NCI-H510A treated with DMSO at 0.1 percent for 48 hours (cell line): ENCODE data around the gene MPPE1.
A peak's percentile ranks its signal among the peaks of the same experiment; 100 is the strongest.
"Not testable (repeated sequence)": the region's sequence is repeated elsewhere in the genome, so short reads cannot be mapped to it uniquely, and the experiment has no call there.

Experiments
- DNase-seq: peaks from one replicate; lab custom pipeline; 2025; lab: John Stamatoyannopoulos, UW

MPPE1 gene

DNA sequence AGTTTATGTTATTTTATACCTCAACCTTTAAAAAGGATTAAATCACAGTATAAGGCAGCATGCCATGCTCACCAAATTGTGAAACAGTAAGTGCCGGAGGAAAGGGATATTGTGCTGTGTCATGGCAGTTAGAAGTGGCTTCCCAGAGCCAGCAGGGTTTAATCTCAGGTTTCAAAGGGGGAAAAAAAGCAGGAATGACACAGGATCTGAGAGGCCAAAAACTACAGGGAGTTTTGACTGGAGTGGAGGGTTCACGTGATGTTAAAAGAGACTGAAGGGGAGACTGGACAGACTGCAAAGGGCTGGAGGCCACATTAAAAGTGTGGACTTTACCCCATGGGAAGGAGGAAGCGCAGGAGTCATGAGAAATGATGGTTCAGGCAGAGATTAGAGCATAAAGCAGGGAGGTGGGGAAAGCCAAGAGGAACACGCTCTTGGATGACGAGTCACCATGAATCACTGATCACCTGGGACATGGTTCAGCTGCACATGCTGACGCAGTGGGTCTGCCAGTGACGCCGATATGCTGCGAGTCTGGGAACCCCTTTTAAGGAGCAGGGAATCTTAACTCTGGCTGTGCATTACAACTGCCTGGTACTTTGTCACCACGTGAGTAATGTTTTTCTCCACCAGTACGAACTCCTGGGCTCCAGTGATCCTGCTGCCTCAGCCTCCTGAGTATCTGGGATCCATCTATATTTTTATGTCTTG, 50.8 kb downstream of the MPPE1 start:
- peak; percentile 83 for DNase-seq

DNA sequence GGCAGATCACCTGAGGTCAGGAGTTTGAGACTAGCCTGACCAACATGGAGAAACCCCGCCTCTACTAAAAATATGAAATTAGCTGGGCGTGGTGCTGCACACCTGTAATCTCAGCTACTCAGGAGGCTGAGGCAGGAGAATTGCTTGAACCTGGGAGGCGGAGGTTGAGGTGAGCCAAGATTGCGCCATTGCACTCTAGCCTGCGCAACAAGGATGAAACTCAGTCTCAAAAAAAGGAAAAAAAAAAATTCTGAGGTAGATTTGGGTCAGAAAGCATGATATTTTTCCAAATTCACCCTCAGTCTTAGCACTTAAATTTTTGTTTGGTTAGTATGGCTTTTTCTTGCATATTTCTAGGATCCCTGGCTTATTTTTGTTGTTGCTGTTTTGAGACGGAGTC, 53.6 kb downstream of the MPPE1 start:
- not testable (repeated sequence) for DNase-seq

DNA sequence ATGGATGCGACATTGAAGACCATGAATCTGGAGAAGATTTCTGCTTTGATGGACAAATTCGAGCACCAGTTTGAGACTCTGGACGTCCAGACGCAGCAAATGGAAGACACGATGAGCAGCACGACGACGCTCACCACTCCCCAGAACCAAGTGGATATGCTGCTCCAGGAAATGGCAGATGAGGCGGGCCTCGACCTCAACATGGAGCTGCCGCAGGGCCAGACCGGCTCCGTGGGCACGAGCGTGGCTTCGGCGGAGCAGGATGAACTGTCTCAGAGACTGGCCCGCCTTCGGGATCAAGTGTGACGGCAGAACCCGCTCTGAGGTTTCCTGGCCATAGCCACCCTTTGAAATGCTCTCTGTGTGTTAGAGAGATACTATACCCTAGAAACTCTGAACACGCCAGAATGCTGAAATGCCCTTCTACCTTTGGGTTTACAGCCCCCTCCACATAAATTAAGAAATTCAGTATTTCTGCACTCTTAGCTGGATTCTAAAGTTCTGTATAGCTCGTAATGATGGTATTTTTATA, 56.2 kb downstream of the MPPE1 start:
- DNase-seq = peak; percentile 12

DNA sequence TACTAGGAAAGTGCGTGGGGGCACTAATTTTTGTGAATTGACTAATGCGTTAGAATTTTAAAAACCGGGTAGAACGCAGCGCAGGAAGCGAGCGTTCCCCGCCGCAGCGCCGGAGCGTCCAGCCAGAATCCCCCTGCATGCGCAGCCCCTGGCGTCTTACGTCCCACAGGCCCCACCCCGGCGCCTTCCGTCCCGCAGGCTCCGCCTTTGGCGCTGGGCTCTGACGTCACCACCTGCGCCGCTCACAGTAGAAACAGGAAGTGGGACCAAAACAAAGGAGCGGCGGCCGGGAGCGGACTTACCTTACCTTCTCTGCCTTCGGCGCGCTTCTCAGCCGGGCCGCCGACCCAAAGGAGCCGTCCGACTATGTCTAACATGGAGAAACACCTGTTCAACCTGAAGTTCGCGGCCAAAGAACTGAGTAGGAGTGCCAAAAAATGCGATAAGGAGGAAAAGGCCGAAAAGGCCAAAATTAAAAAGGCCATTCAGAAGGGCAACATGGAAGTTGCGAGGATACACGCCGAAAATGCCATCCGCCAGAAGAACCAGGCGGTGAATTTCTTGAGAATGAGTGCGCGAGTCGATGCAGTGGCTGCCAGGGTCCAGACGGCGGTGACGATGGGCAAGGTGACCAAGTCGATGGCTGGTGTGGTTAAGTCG, 56.8 kb downstream of the MPPE1 start, which contains the start of gene CHMP1B:
CHMP1B (plus strand) TSS at position 268 of the 660 bp plus-strand sequence; CDS start at position 367, 99 bp downstream.
- peak; percentile 81 for DNase-seq

DNA sequence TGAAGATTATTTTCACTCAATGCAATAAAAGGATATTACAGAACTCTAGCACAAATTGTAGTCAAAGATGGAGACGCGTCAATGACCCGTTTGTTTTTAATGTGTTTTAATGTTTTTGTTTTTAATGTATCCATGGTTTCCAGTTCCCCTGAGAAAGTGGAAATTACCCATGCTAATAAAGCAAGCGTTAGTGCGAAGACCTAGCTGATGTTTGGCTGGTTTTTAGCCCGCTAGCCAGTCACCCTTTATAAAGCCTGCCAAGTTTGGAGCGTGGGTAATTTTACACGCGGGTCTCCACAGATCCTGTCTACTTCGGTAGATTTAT, 57.3 kb downstream of the MPPE1 start:
- no peak for DNase-seq

DNA sequence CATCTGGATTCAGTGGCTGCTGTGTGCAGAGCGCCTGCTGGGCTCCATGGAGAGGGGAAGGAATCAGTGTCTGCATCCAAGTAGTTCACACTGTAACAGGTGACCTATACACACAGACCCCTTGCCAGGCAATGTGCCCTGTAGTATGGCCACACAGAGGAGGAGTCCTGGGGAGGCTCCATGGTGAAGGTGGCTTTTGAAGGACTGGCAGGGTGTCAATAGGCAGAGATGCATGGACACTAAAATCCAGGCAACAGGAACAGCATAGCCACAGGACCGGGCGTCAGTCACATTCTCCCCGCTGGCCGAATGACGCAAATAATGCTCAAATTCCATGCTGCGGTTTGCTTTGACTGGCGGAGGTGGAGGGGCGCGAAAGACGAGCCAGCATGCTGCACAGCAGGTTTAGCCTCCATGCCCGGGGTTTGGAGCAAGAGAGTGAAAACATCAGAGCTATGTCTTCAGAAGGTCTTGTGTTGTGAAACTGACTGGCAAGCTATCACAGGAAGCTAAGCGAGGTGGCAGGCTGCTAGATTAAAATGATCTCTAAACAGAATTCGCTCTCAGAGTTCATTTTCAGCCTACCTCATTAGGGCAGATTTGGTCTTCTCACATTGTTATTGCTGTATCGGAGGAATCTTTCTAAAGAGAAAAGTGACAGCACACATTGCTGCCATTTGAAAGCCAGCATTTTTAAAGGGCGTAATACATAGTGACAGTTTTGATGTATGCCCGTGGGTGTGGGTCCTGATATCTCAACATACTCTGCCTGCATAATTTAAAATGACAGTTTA, 58.1 kb downstream of the MPPE1 start:
- DNase-seq = peak; percentile 35

DNA sequence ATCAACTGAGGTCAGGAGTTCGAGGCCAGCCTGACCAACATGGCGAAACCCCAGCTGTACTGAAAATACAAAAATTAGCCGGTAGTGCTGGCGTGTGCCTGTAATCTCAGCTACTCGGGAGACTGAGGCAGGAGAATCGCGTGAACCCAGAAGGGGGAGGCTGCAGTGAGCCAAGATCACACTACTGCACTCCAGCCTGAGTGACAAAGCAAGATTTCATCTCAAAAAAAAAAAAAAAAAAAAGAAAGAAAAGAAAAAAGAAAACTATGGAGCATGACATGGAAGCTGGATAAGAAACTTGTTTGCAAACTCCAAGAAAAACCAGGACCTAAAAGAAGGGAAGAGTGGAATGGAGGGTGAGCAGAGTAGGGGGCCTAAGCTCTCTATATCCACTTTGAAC, 58.8 kb downstream of the MPPE1 start:
- no peak for DNase-seq

DNA sequence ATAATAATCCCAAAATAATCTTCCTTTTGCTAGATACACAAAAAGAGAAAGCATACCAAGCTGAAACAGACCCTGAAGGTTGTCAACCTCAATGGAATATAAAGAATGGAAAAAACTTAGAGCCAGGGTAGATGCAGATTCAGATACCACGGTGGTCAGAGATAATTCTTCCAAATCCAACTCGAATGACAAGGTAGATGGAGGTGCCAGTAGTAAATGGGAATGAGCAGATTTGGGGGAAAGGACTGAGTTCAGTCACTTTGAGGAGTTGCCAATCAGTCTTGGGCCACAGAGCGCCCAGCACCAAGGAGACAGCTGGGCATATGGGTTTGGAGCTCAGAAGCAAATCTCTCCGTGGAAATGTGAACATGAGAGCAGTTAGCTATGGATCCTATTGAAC, 60.3 kb downstream of the MPPE1 start:
- no peak for DNase-seq

DNA sequence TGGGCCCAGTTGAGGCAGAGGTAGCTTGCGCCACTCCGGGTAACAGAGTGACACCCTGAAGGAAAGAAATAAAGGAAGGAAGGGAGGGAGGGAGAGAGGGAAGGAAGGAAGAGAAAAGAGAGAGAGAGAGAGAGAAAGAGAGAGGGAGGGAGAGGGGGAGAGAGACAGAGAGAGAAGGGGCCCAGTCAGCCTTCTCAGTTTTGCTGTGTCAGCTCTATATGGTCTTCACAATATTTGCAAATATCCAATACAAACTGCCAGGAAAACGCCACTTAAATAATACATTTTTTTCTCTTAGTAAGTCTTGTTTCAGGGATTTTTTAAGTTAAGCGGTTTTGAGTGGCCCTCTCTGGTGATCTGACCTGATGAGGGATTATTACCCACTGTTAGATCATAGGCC, 62.5 kb downstream of the MPPE1 start:
- DNase-seq = no peak

DNA sequence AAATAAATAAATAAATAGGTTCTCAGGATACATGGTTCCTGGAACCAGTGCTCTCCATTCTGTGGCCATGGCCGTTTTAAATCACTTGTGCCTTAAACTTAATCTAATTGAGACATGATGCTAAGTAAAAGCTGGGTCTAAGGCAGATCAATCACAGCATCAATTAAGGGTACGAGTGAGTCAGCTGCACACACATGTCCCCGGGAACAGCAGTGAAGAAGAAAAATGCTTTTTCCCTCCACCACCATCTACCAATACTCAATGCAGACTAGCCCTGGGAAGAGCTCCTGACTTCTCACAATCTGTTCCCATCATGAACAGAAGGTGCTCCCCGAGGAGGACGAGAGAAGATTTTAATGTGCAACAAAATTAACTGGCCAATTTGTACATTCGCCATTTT, 63.7 kb downstream of the MPPE1 start:
- no peak for DNase-seq

DNA sequence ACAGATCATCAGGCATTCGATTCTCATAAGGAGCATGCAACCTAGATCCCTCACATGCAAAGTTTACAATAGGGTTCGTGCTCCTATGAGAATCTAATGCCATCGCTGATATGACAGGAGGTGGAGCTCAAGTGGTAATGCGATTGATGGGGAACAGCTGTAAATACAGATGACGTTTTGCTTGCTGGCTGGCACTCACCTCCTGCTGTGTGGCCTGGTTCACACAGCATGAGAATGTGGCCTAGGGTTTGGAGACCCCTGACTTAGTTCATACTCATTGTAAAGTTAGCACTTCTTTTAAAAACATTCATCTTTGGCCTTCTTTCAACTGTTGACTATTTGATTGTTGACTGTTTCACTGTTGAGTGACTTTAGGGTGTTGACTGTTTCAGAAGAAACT, 65.6 kb downstream of the MPPE1 start:
- peak; percentile 49 for DNase-seq

DNA sequence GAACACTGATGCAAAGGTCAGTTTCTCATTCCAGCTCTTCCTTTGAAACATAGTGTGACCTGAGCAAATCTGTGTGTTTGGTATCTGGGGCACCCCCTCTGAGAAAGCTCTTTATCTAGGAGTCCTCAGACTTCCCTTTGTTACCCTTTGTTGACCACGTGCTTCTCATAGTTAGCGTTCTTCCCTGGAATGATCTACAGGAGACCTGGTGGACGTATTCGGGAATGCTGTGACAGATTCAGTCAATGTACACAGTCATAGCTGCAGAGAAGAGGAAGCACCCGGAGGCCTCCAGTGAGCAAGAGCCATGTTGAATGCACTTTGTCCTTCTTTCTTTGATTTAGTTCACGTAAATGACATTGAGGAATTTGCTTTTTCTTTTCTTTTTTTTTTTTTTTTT, 67.6 kb downstream of the MPPE1 start:
- no peak for DNase-seq

DNA sequence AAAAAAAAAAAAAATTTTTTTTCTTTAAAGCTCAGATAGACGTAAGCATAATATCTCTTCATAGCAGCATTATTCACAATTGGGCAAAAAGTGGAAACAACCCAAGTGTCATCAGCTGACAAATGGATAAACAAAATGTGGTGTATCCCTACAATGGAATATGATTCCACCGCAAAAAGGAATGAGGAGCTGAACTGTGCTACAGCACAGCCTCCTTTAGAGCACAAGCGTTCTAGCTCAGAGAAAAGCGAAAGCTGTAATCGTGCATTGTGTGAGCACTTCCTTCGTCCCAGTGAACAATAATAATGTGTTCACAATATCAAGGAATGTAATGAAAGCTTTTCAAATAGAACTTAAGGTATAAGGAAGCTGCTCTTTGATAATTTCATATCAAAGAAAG, 68.6 kb downstream of the MPPE1 start:
- no peak for DNase-seq

DNA sequence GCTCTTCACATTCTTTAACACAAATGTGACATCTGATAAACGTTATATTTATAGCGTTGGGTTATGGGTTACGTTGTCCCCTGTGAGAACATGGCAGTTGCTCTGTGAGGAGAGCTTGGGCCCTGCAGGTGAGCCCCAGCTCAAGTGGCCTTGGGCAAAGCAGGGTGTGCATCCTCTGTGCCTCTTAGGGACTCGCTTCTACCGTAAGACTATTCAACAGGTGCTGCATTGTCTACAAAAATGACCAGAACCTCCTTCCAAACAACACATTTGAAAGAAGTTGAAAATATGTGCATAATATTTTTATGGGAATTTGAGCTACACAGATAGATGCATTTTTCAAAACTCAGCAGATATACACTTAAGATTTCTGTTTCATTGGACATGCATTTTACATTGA, 73.3 kb downstream of the MPPE1 start:
- DNase-seq = no peak
